NCI-H1417 (cell line): ENCODE data around the gene KCNJ16.

Experiments used
- DNase-seq, 3 experiments: peaks; one replicate each; lab custom pipeline; 2025; lab: John Stamatoyannopoulos, UW

The KCNJ16 gene

GRCh38 chr17:70070305-70071027 is 4.6 kb upstream of the KCNJ16 start:
- DNase-seq = no peak

DNA sequence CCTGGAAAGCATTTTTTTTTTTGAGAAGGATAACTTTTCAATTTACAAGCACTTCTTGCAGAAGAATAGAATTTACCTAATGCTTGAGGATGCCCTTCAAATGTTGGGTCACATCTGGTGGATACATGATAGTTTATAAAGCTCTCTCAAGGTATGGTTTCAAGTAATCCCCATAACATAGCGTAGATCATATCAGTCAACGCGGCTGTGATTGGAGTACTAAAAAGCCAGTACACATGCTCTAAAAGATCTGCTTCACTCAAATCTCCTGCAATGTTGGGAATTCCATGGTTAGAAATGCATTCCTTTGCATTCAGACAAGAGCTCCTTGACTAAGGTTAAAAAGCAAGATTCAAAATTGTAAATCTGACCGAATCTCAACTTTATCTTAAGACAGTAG is 3.9 kb upstream of the KCNJ16 start:
- no peak for DNase-seq

- DNase-seq = no peak
Measured at GRCh38 chr17:70071620-70072019, 3.4 kb upstream of the KCNJ16 start.

GRCh38 chr17:70072546-70073309 is 2.3 kb upstream of the KCNJ16 start:
- DNase-seq = no peak

- DNase-seq = no peak
Measured at GRCh38 chr17:70073310-70073709, 1.7 kb upstream of the KCNJ16 start.

DNA sequence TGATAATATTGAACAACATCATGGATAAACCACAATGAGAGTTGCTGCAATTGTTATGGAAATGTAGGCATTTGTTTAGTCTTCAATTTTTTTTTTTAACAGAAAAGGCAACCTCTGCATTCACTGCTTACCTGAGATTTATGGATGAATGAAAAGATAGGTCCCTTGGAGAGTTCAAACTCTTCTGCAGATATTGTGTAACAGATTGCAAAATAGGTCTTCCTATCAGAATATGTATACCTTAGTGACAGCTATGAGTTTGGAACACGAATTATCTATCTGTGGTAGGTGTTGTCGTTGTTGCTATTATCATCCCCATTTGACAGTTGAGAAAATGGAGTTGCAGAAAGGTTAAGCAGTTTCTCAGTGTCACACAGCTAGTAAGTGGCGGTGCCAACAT is 1.2 kb upstream of the KCNJ16 start:
- no peak for DNase-seq

- DNase-seq = no peak
Measured at GRCh38 chr17:70074236-70074830, 692 bp upstream of the KCNJ16 start.

DNA sequence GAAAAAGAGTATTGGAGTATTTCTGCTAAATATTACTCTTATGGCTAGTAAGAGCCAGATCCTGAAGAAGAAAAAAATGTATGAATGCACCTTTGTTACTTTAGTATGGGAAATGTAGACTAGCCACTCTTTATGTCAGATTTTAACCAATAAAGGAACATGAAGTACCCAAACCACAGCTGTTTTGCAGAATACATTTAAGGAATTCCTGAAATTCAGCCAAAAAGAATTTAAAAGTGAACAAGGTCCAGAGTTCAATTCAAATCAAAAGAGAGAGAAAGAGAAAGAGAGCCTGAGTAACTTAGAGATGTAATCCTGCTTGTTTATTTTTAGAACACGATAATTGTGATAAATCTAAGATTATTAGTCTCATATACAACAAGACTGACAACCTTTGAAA is 1.2 kb downstream of the KCNJ16 start:
- DNase-seq = no peak

DNA sequence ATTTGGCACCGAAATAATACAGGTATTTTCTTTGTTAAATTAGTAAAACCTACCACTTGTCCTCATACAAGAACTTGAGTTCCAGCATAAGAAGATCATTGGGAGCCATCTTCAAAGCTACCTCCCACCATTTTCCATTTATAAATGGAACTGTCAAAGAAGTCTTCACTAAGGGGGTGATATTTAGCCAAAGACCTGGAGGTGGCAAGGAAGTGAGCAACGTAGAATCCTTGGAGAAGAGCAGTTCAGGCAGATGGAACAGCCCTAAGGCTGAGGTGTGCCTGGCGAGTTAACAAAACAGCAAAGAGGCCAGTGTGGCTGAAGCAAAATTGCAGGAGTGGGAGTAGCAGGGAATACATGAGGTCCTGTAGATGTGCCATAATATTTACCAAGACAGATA is 1.8 kb downstream of the KCNJ16 start:
- DNase-seq = no peak

DNA sequence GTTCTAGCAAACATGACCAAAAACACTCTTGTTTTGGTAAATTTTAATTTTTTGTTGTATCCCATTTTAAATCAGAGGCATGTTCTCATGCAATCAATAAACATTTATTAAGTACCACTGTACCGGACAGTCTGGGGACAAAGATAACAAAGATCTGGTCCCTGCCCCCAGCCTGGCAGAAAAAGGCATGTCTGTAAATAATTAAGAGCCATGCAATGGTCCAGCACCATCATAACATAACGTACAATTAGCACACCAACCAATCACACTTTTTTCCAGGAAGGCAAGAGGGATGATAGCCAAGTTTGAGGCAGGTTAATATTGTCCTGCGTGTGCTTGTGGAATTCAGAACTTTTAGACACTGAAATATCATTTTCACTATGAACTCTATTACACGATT is 3.5 kb downstream of the KCNJ16 start:
- DNase-seq = no peak

DNA sequence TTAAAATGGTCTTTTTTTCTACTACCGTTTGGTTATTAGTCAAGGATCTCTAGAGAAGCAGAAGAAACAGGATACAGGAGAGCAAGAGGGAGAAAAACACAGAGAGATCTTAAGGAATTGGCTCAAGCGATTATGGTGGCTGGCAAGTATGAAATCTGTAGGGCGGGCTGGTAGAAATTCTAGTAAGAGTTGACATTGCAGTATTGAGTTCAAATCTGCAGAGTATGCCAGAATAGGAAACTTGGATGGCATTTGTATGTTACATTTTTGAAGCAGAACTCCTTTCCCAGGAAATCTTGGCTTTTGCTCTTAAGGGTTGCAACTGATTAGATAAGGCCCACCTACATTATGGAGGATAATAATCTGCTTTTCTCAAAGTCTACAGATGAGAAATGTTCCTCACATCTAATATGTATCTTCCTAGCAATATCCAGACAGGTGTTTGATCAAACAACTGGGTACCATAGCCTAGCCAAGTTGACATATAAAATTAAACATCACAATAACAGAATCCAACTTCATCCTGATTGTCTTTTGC is 4.0 kb downstream of the KCNJ16 start:
- DNase-seq = no peak

- no peak for DNase-seq
Measured at GRCh38 chr17:70080541-70081347, 5.7 kb downstream of the KCNJ16 start.

GRCh38 chr17:70081885-70082284 is 6.9 kb downstream of the KCNJ16 start:
- DNase-seq = peak in 1 of 3 experiments; percentile 20

GRCh38 chr17:70084476-70084875 is 9.5 kb downstream of the KCNJ16 start:
- no peak for DNase-seq

GRCh38 chr17:70086516-70086915 is 11.5 kb downstream of the KCNJ16 start:
- DNase-seq = no peak

- peak in 2 of 3 experiments; percentile 37 to 65 for DNase-seq
Measured at GRCh38 chr17:70089513-70090148, 14.6 kb downstream of the KCNJ16 start.

- no peak for DNase-seq
Measured at GRCh38 chr17:70091005-70091568, 16.1 kb downstream of the KCNJ16 start.

DNA sequence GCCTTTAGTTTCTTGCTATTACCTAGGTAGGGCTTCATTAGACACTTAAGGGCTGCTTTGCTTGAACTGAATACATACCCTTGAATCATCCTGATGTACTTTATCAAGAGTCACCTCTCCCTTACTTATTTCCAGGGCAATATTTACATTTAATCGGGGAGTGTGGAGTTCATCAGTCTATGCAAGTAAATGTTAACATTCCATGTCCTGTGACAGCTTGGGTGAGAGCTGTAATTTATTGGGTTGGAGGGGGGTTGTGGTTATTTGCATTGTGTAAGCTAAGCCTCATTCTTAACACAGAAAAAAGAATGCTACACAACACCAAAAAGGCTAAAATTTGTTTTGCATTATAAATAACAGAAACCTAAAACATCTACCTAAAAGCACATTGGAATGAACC is 16.7 kb downstream of the KCNJ16 start:
- peak in 2 of 3 experiments; percentile 6 to 45 for DNase-seq

- DNase-seq = no peak
Measured at GRCh38 chr17:70093163-70093562, 18.1 kb downstream of the KCNJ16 start.

GRCh38 chr17:70095455-70095854 is 20.4 kb downstream of the KCNJ16 start:
- DNase-seq = no peak

DNA sequence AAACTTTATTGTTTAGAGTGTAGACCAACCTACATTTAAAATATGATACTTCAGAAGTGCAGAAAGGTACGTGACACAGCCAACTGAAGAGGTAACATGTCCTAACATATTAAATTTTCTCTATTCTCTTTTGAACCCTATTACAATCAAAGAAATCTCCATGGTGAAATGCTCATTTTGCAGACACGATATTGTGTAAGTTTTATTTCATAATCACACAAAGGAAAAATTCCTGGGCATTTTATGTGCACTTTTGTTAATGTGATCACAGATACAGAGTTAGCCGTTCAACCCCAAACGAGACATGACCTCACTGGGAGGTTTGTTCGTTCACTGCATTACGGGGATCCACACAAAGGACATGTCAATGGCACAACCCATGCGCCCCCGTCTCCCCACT is 21.8 kb downstream of the KCNJ16 start:
- DNase-seq = no peak
